GM19238 (cell line): ENCODE data around the gene CST3.
"Not testable (repeated sequence)": the region's sequence is repeated elsewhere in the genome, so short reads cannot be mapped to it uniquely, and the experiment has no call there.

Experiments
- DNase-seq: peaks from one replicate; pipeline ENCODE4 v3.0.0; 2011; ENCODE audit warnings: low spot score; ENCODE audit not compliant: insufficient read length

Gene CST3

DNA sequence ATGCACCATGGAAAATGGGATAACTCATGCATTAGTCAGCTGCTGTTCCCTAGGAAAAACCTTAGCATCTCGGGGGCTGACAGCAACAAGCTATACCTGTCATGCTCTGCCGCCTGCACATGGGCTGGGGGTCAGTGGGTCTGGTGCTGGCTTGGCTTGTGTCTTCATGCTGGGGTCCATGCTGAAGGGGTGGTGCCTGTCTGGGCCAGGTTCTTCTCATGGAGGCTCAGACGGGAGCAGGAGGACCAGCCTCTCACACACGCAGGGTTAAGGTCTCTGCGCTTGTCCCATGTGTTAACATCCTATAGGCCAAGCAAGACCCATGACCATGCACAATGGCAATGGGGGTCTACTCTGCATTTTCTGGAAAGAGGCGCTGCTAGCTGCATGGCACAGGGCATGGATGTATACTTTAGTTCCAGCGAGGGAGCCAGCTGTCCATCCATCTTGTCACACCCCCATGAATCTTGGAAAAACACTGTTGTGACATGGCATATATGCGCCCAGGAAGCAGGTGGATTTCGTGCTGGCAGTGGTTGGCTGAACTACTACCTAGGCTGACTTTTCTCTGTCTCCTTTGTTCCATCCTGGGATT lies 24.6 kb upstream of the CST3 start:
- no peak for DNase-seq

GRCh38 chr20:23661002-23661429 lies 23.3 kb upstream of the CST3 start:
- DNase-seq, result no peak

GRCh38 chr20:23659989-23660837 lies 22.5 kb upstream of the CST3 start:
- DNase-seq, result no peak

GRCh38 chr20:23659610-23659988 lies 21.8 kb upstream of the CST3 start:
- DNase-seq, result not testable (repeated sequence)

DNA sequence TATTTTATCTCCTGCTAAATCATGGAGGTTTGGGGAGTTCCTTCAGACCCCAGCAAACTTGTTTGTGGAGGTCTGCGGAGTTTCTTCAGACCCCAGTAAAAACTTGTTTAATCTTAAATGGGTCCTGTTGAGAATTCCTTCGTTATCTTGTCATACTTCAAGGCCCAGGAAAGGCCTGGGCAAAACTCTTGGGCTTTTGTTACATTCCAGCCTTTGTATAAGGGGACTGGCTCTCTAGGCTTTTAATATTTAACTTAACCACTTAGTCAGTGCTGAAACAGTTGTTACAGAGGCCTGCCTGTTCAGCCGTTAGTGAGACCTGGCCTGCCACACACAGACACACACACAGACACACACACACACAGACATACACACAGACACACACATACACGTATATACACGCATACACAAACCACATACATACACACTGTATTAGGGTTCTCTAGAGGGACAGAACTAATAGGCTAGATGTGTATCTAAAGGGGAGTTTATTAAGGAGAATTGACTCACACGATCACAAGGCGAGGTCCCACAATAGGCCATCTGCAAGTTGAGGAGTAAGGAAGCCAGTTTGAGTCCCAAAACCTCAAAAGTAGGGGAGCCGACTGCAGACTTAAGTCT lies 21.3 kb upstream of the CST3 start:
- DNase-seq, result no peak

DNA sequence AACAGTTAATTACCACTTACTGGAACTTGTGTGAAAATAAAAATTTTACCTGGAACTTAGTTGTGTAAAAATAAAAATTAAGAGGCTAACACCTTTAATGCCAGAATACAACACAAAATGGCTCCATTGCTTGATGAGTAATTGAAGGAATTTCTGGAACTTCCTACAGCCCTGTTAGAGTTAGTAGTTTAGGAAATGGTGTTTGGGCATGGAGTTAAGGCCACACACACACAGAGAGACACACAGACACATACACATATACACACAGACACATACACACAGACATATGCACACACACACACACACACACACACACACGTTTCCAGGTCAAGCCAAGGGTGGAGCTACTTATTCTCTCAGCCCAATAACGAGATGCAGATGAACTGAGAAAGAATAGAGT lies 20.6 kb upstream of the CST3 start:
- no peak for DNase-seq

GRCh38 chr20:23657202-23657601 lies 19.4 kb upstream of the CST3 start:
- DNase-seq, result no peak

DNA sequence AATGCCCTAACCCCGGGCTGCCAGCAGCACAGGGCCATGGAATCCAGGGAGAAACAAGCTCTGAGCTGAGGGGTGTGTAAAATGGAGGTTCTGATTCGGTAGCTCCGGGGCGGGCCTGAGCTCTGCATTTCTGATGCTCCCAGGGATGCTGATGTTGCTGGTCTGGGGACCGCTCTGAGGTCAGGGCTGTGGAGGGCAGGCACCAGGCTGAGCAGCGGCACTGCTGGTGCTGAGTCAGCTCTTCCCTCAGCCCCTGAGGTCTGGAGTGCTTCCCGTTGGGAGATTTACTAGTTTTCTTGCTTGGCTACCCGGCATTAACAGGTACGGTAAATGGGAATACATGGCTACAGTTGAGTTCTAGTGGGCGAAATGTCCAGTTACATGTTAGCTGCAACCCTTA lies 18.6 kb upstream of the CST3 start:
- DNase-seq, result no peak

DNA sequence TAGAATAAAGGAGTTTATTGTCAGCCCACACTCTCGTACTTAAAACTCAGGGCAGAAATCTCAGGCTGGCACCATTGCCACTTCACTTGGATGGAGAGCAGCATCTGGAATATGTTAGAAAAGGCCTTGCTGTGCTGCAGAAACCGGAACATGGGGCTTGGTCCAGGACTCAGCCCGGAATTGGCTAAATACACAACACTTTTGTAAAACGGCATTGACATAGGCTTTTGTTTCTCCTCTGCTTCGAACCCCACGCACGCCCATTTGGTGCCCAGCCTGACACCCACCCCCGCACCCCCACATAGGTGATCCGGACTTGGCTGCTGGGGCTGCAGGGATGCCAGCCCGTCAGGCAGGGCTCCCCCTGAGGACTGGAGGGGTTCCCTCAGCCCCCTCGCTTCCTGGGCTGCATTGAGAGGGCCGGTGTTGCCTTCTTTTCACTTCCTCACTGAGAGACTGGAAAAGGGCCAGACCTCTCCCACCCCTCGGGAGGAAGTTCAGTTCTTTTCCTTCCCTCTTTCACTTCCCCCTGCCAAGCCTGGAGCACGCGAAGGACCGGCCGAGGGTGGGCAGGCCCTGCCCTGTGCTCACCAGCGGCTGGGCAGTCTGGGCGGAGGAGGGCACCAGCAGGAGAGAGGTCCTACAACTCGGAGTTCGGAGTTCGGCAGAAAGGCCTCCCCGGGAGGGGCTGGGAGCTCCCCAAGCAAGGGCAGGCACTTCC lies 17.9 kb upstream of the CST3 start:
- DNase-seq, result no peak

DNA sequence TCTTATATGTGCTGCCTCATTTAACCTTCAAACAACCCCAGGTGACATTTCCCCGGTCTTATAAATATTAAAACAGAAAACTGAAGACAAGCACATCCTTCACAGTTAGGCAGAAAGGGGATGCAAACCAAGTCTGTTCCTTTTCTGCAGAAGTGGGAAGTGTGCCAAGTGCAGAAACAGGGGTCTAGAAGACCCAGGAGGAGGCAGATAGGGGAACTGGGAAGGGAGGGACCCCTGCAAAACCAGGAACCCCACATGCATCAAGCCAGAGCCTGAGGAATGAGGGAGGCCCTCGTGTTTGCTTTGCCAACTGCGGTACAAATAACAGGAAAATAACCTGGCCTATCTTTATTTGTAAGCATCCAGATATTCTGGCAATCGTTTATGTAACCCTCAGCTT lies 17.0 kb upstream of the CST3 start:
- no peak for DNase-seq

DNA sequence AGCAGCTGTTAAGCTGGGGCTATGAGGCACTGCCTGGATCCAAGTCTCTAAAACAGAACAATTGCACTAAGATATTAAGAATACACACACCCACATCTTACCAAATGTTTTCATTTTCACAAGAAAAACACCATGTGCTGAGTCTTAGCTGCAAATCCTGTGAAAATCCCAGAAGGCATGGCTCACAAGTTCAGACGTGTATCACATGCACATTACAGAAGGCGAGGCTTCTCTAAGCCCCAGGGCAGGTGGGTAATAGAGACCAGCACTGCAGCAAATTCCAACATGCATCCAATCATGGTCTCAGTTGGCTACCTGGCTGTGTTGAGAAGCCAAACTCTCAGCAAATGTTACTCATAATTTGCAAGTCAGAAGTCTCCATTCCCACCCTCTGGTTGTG lies 16.2 kb upstream of the CST3 start:
- DNase-seq, result no peak

DNA sequence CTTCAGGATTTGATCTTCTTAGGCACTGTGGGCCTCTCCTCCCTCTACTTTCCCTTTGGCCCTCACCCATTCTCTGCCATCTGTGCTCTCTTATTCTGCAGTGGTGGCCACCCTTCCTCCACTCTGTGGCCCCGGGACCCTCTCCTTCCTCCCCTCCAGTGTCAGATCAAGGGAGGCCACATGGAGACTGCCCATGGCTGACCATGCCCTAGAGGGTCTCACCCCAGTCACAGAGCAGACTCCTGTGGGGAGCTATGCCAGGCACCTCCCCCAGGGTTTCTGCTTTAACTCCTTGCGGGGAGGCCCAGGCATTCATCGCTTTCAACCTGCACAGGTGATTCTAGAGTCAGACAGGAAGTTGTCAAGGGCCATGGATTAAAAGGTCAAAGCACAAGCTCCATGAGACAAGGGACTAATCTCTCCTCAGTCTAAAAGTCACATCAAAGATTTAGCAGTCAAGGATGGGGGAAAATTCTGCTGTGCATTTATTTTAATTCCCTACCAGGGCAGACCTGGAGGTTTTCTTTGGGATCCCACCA lies 15.7 kb upstream of the CST3 start:
- DNase-seq, result no peak

- no peak for DNase-seq
These were observed 15.2 kb upstream of the CST3 start for GRCh38 chr20:23652926-23653325.

DNA sequence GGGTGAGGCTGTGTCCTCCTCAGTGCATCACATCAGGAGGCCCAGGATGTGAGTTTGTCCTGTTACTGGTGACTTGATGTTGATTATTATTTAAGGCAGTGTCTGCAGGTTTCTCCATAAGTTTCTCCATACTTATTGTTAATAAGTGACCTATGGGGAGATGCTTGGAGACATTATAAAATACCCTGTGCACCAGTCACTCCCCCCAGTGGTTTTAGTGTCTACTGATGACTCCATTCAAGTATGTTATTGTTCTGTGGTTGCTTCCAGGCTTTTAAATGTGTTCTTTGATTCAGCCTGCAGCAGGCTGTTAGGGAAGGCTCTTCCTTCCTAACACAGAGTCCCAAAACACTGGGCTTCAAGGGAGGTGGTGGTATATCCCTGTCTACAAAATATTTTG lies 14.6 kb upstream of the CST3 start:
- no peak for DNase-seq

- DNase-seq, result no peak
These were observed 13.4 kb upstream of the CST3 start for GRCh38 chr20:23651117-23651516.

GRCh38 chr20:23649830-23650417 lies 12.2 kb upstream of the CST3 start:
- DNase-seq, result no peak

DNA sequence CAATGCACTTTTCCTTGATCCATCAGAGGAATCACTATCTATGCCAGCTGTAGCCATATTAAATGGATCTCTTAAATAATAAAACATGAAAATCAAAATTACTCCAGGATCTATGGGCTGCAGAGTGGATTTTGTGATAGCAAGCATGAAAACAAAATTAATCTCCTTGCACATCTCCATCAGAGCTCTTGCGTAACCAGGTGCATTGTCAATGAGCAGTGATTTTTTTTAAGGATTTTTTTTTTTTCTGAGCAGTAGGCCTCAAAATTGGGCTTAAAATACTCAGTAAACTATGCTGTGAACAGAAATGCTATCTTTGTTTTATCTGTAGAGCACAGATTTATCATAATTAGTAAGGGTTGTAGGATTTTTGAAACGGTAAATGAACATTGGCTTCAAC lies 11.5 kb upstream of the CST3 start:
- DNase-seq, result no peak

GRCh38 chr20:23647346-23647745 lies 9.6 kb upstream of the CST3 start:
- DNase-seq, result no peak

- DNase-seq, result no peak
These were observed 8.5 kb upstream of the CST3 start for GRCh38 chr20:23646106-23646873.

GRCh38 chr20:23645575-23645974 lies 7.8 kb upstream of the CST3 start:
- no peak for DNase-seq

- DNase-seq, result no peak
These were observed 6.4 kb upstream of the CST3 start for GRCh38 chr20:23644164-23644563.
